ENCODE results near the gene ARGLU1.

The ARGLU1 gene

GRCh38 chr13:106533101-106533942 is 34.6 kb downstream of the ARGLU1 start:
- WGBS (ENCODE audit: extremely low coverage, insufficient coverage, low lambda C conversion rate) = no CpG with 5 or more reads among the region's 44 CpGs
- Histone ChIP-seq H3K4me3 (ENCODE audit: low read length) (peak overlapping the region; percentile 69), H3K18ac (ENCODE audit: low read length) (no peak overlapping the region), H2BK15ac (replicated peaks; ENCODE audit: low read depth) (no peak overlapping the region), H3K4me2 (ENCODE audit: low read length) (peak overlapping the region; percentile 14), H3K23ac (ENCODE audit: low read length) (no peak overlapping the region), H2BK5ac (ENCODE audit: low read length) (no peak overlapping the region), H4K8ac (ENCODE audit: low read depth, low read length) (no peak overlapping the region), H3K36me3 (ENCODE audit: control insufficient read depth, insufficient read depth, low read length) (no peaks in the 10 kb centered on the region), H3K79me2 (ENCODE audit: control insufficient read depth, insufficient read depth, low read length) (peaks cover 36% of the 10 kb centered on the region), H3K4ac (ENCODE audit: low read depth, low read length) (no peak overlapping the region), H3K9ac (ENCODE audit: low read length) (peak overlapping the region; percentile 79), H3K79me1 (ENCODE audit: low read length) (no peaks in the 10 kb centered on the region), H3K27ac (ENCODE audit: low read depth, low read length) (no peak overlapping the region), H2AK5ac (ENCODE audit: low read length) (no peak overlapping the region), H4K5ac (ENCODE audit: low read length) (no peak overlapping the region), H3K56ac (ENCODE audit: low read length) (peak overlapping the region; percentile 92), H3K4me1 (ENCODE audit: control insufficient read depth, low read depth, low read length) (peaks cover 21% of the 10 kb centered on the region), H2BK120ac (ENCODE audit: low read depth, low read length) (no peak overlapping the region), H3K27me3 (ENCODE audit: insufficient read depth, low read length, poor library complexity) (no peaks in the 10 kb centered on the region)
- DNase-seq = peak; percentile 87

GRCh38 chr13:106532111-106532929 is 35.6 kb downstream of the ARGLU1 start:
- H4K8ac ChIP-seq (ENCODE audit: low read depth, low read length) = no peak overlapping the region
- no peak overlapping the region for H3K18ac ChIP-seq (ENCODE audit: low read length)
- H2BK5ac ChIP-seq (ENCODE audit: low read length) = no peak overlapping the region
- no peak overlapping the region for H3K23ac ChIP-seq (ENCODE audit: low read length)
- H2BK120ac ChIP-seq (ENCODE audit: low read depth, low read length) = no peak overlapping the region
- H3K4ac ChIP-seq (ENCODE audit: low read depth, low read length) = peak overlapping the region; percentile 44
- no peak overlapping the region for H2AK5ac ChIP-seq (ENCODE audit: low read length)
- no peaks in the 10 kb centered on the region for H3K79me1 ChIP-seq (ENCODE audit: low read length)
- H3K9ac ChIP-seq (ENCODE audit: low read length) = peak overlapping the region; percentile 2
- peak; percentile 47 for DNase-seq
- H3K27me3 ChIP-seq (ENCODE audit: insufficient read depth, low read length, poor library complexity) = no peaks in the 10 kb centered on the region
- peaks cover 45% of the 10 kb centered on the region for H3K79me2 ChIP-seq (ENCODE audit: control insufficient read depth, insufficient read depth, low read length)
- WGBS (ENCODE audit: extremely low coverage, insufficient coverage, low lambda C conversion rate) = no CpG with 5 or more reads among the region's 18 CpGs
- peak overlapping the region; percentile 8 for H3K4me2 ChIP-seq (ENCODE audit: low read length)
- peaks cover 21% of the 10 kb centered on the region for H3K4me1 ChIP-seq (ENCODE audit: control insufficient read depth, low read depth, low read length)
- no peak overlapping the region for H3K56ac ChIP-seq (ENCODE audit: low read length)
- no peak overlapping the region for H3K27ac ChIP-seq (ENCODE audit: low read depth, low read length)
- no peak overlapping the region for H2BK15ac ChIP-seq (replicated peaks; ENCODE audit: low read depth)
- H4K5ac ChIP-seq (ENCODE audit: low read length) = no peak overlapping the region
- no peak overlapping the region for H3K4me3 ChIP-seq (ENCODE audit: low read length)
- H3K36me3 ChIP-seq (ENCODE audit: control insufficient read depth, insufficient read depth, low read length) = no peaks in the 10 kb centered on the region

- Histone ChIP-seq H4K8ac (ENCODE audit: low read depth, low read length) (no peak overlapping the region), H4K5ac (ENCODE audit: low read length) (no peak overlapping the region), H3K4me3 (ENCODE audit: low read length) (no peak overlapping the region), H3K4me1 (ENCODE audit: control insufficient read depth, low read depth, low read length) (peaks cover 25% of the 10 kb centered on the region), H3K56ac (ENCODE audit: low read length) (peak overlapping the region; percentile 26), H2BK15ac (replicated peaks; ENCODE audit: low read depth) (no peak overlapping the region), H3K79me1 (ENCODE audit: low read length) (no peaks in the 10 kb centered on the region), H2BK5ac (ENCODE audit: low read length) (no peak overlapping the region), H3K4ac (ENCODE audit: low read depth, low read length) (no peak overlapping the region), H3K27ac (ENCODE audit: low read depth, low read length) (no peak overlapping the region), H3K18ac (ENCODE audit: low read length) (peak overlapping the region; percentile 54), H2AK5ac (ENCODE audit: low read length) (no peak overlapping the region), H3K36me3 (ENCODE audit: control insufficient read depth, insufficient read depth, low read length) (no peaks in the 10 kb centered on the region), H2BK120ac (ENCODE audit: low read depth, low read length) (no peak overlapping the region), H3K23ac (ENCODE audit: low read length) (no peak overlapping the region), H3K79me2 (ENCODE audit: control insufficient read depth, insufficient read depth, low read length) (peaks cover 54% of the 10 kb centered on the region), H3K27me3 (ENCODE audit: insufficient read depth, low read length, poor library complexity) (no peaks in the 10 kb centered on the region), H3K9ac (ENCODE audit: low read length) (no peak overlapping the region), H3K4me2 (ENCODE audit: low read length) (no peak overlapping the region)
- peak; percentile 63 for DNase-seq
- no CpG with 5 or more reads among the region's 8 CpGs for WGBS (ENCODE audit: extremely low coverage, insufficient coverage, low lambda C conversion rate)
Observed at GRCh38 chr13:106530980-106531481, 36.9 kb downstream of the ARGLU1 start.

GRCh38 chr13:106530171-106530851 is 37.6 kb downstream of the ARGLU1 start:
- Histone ChIP-seq H2BK15ac (replicated peaks; ENCODE audit: low read depth) (no peak overlapping the region), H4K8ac (ENCODE audit: low read depth, low read length) (no peak overlapping the region), H3K79me1 (ENCODE audit: low read length) (no peaks in the 10 kb centered on the region), H3K36me3 (ENCODE audit: control insufficient read depth, insufficient read depth, low read length) (no peaks in the 10 kb centered on the region), H2BK5ac (ENCODE audit: low read length) (no peak overlapping the region), H2BK120ac (ENCODE audit: low read depth, low read length) (no peak overlapping the region), H3K27me3 (ENCODE audit: insufficient read depth, low read length, poor library complexity) (no peaks in the 10 kb centered on the region), H3K18ac (ENCODE audit: low read length) (peak overlapping the region; percentile 54), H3K79me2 (ENCODE audit: control insufficient read depth, insufficient read depth, low read length) (peaks cover 58% of the 10 kb centered on the region), H3K23ac (ENCODE audit: low read length) (no peak overlapping the region), H3K4me2 (ENCODE audit: low read length) (no peak overlapping the region), H3K4ac (ENCODE audit: low read depth, low read length) (no peak overlapping the region), H3K27ac (ENCODE audit: low read depth, low read length) (no peak overlapping the region), H4K5ac (ENCODE audit: low read length) (no peak overlapping the region), H3K4me3 (ENCODE audit: low read length) (no peak overlapping the region), H3K56ac (ENCODE audit: low read length) (no peak overlapping the region), H3K4me1 (ENCODE audit: control insufficient read depth, low read depth, low read length) (peaks cover 25% of the 10 kb centered on the region), H2AK5ac (ENCODE audit: low read length) (no peak overlapping the region), H3K9ac (ENCODE audit: low read length) (no peak overlapping the region)
- no CpG with 5 or more reads among the region's 11 CpGs for WGBS (ENCODE audit: extremely low coverage, insufficient coverage, low lambda C conversion rate)
- DNase-seq = peak; percentile 67

- no peak overlapping the region for H2BK120ac ChIP-seq (ENCODE audit: low read depth, low read length)
- WGBS (ENCODE audit: extremely low coverage, insufficient coverage, low lambda C conversion rate) = no CpG with 5 or more reads among the region's 8 CpGs
- H3K4me1 ChIP-seq (ENCODE audit: control insufficient read depth, low read depth, low read length) = peaks cover 25% of the 10 kb centered on the region
- no peak overlapping the region for H4K5ac ChIP-seq (ENCODE audit: low read length)
- DNase-seq = no peak
- H3K23ac ChIP-seq (ENCODE audit: low read length) = no peak overlapping the region
- H3K9ac ChIP-seq (ENCODE audit: low read length) = no peak overlapping the region
- H3K56ac ChIP-seq (ENCODE audit: low read length) = peak overlapping the region; percentile 63
- no peak overlapping the region for H2AK5ac ChIP-seq (ENCODE audit: low read length)
- H3K36me3 ChIP-seq (ENCODE audit: control insufficient read depth, insufficient read depth, low read length) = no peaks in the 10 kb centered on the region
- peak overlapping the region; percentile 46 for H3K27ac ChIP-seq (ENCODE audit: low read depth, low read length)
- peak overlapping the region; percentile 45 for H2BK15ac ChIP-seq (replicated peaks; ENCODE audit: low read depth)
- no peaks in the 10 kb centered on the region for H3K27me3 ChIP-seq (ENCODE audit: insufficient read depth, low read length, poor library complexity)
- no peak overlapping the region for H3K4ac ChIP-seq (ENCODE audit: low read depth, low read length)
- H2BK5ac ChIP-seq (ENCODE audit: low read length) = no peak overlapping the region
- peaks cover 59% of the 10 kb centered on the region for H3K79me2 ChIP-seq (ENCODE audit: control insufficient read depth, insufficient read depth, low read length)
- peak overlapping the region; percentile 61 for H3K18ac ChIP-seq (ENCODE audit: low read length)
- H3K79me1 ChIP-seq (ENCODE audit: low read length) = no peaks in the 10 kb centered on the region
- H4K8ac ChIP-seq (ENCODE audit: low read depth, low read length) = no peak overlapping the region
- no peak overlapping the region for H3K4me3 ChIP-seq (ENCODE audit: low read length)
- no peak overlapping the region for H3K4me2 ChIP-seq (ENCODE audit: low read length)
Observed at GRCh38 chr13:106529415-106530170, 38.3 kb downstream of the ARGLU1 start.

All from mesendoderm (in vitro differentiated cells).